ENCODE data around the gene ANTXR2.

The ANTXR2 gene

GRCh38 chr4:80101071-80101791, 28.2 kb upstream of the ANTXR2 start:
- Histone ChIP-seq H2AFZ (ENCODE audit: low read depth) (no peak overlapping the region), H3K27ac (no peak overlapping the region), H3K36me3 (ENCODE audit: insufficient read depth) (no peaks in the 10 kb centered on the region), H3K79me2 (ENCODE audit: insufficient read depth, low read depth) (no peaks in the 10 kb centered on the region), H3K4me2 (no peak overlapping the region), H4K20me1 (ENCODE audit: insufficient read depth) (no peaks in the 10 kb centered on the region), H3K4me1 (ENCODE audit: low read depth, poor library complexity, severe bottlenecking) (no peaks in the 10 kb centered on the region), H3K27me3 (ENCODE audit: insufficient read depth, low read depth) (no peaks in the 10 kb centered on the region), H3K9ac (no peak overlapping the region), H3K4me3 (IDR thresholded peaks at IDR 0.05; ENCODE audit: insufficient read depth, low read depth, low read length) (no peak overlapping the region)
- no peak for TF ChIP-seq CTCF (conservative IDR thresholded peaks at IDR 0.05; ENCODE audit: low read depth, low read length)

DNA sequence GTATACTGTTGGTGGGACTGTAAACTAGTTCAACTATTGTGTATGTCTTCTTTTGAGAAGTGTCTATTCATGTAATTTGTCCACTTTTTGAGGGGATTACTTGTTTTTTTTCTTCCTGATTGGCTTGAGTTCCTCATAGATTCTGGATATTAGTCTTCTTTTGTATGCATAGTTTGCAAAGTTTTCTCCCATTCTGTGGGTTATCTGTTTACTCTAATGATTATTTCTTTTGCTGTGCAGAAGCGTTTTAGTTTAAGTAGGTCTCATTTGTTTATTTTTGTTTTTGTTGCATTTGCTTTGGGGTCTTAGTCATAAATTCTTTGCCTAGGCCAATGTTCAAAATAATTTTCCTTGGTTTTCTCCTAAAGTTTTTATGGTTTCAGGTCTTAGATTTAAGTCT, 26.6 kb upstream of the ANTXR2 start:
- Histone ChIP-seq H3K4me3 (IDR thresholded peaks at IDR 0.05; ENCODE audit: insufficient read depth, low read depth, low read length) (no peak overlapping the region), H4K20me1 (ENCODE audit: insufficient read depth) (no peaks in the 10 kb centered on the region), H2AFZ (ENCODE audit: low read depth) (no peak overlapping the region), H3K4me1 (ENCODE audit: low read depth, poor library complexity, severe bottlenecking) (no peaks in the 10 kb centered on the region), H3K36me3 (ENCODE audit: insufficient read depth) (no peaks in the 10 kb centered on the region), H3K27me3 (ENCODE audit: insufficient read depth, low read depth) (no peaks in the 10 kb centered on the region), H3K79me2 (ENCODE audit: insufficient read depth, low read depth) (no peaks in the 10 kb centered on the region), H3K4me2 (no peak overlapping the region), H3K27ac (no peak overlapping the region), H3K9ac (no peak overlapping the region)
- TF ChIP-seq CTCF (conservative IDR thresholded peaks at IDR 0.05; ENCODE audit: low read depth, low read length), result no peak

DNA sequence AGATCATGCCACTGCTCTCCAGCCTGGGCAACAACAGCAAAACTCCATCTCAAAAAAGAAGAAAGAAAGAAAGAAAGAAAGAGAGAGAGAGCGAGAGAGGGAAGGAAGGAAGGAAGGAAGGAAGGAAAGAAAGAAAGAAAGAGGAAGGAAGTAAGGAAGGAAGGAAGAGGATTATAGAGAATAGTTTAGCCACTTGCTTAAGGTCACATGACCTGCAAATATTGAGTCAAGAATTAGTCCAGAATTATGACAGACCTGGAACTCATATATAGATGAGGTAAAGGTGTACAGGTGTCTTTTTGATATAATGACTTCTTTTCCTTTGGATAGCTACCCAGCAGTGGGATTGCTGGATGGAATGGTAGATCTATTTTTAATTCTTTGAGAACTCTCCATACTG, 25.6 kb upstream of the ANTXR2 start:
- H3K4me2 ChIP-seq, result no peak overlapping the region
- TF ChIP-seq CTCF (conservative IDR thresholded peaks at IDR 0.05; ENCODE audit: low read depth, low read length), result no peak
- no peaks in the 10 kb centered on the region for H3K27me3 ChIP-seq (ENCODE audit: insufficient read depth, low read depth)
- H3K4me3 ChIP-seq (IDR thresholded peaks at IDR 0.05; ENCODE audit: insufficient read depth, low read depth, low read length), result no peak overlapping the region
- no peak overlapping the region for H3K9ac ChIP-seq
- H3K27ac ChIP-seq, result no peak overlapping the region
- H3K79me2 ChIP-seq (ENCODE audit: insufficient read depth, low read depth), result no peaks in the 10 kb centered on the region
- no peaks in the 10 kb centered on the region for H4K20me1 ChIP-seq (ENCODE audit: insufficient read depth)
- no peaks in the 10 kb centered on the region for H3K36me3 ChIP-seq (ENCODE audit: insufficient read depth)
- H3K4me1 ChIP-seq (ENCODE audit: low read depth, poor library complexity, severe bottlenecking), result no peaks in the 10 kb centered on the region
- no peak overlapping the region for H2AFZ ChIP-seq (ENCODE audit: low read depth)

DNA sequence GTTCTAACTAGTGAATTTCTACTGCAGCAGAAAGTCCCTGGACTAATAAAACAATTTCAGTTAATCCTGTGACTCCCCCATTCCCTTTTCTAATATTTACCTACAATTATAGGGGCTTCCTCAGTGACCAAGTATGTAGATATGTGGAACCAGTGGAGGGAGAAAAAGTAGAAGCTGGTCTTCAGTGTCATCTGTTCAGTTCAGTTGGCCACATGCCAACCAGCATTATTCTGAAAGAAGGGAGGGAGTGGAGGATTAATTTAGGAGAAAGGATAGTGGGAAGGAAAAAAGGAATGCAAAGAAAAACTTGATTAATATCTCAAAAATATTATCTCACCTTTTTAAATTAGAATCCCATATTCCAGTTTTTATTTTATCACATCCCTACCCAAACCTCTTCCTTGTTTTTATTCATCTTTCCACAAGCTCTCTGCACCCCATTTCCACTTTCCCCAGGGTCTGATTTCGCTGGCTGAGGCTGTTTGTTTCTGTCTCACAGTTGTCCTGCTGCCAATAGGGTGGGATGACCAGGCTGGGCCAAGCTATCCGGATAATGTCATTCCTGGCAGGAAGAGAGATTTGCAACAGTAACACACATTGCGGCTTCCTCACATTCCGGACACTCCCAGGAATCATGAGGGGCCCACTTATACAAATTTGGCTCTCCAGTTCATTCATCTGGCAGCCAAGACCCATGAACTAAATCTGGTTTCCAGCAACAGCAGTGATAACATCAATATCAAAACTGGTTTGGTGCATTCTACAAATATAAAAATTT, 24.6 kb upstream of the ANTXR2 start:
- no peak for TF ChIP-seq CTCF (conservative IDR thresholded peaks at IDR 0.05; ENCODE audit: low read depth, low read length)
- H3K27me3 ChIP-seq (ENCODE audit: insufficient read depth, low read depth), result no peaks in the 10 kb centered on the region
- H4K20me1 ChIP-seq (ENCODE audit: insufficient read depth), result no peaks in the 10 kb centered on the region
- H3K4me3 ChIP-seq (IDR thresholded peaks at IDR 0.05; ENCODE audit: insufficient read depth, low read depth, low read length), result no peak overlapping the region
- no peak overlapping the region for H3K27ac ChIP-seq
- H3K4me2 ChIP-seq, result no peak overlapping the region
- no peaks in the 10 kb centered on the region for H3K4me1 ChIP-seq (ENCODE audit: low read depth, poor library complexity, severe bottlenecking)
- no peak overlapping the region for H2AFZ ChIP-seq (ENCODE audit: low read depth)
- H3K36me3 ChIP-seq (ENCODE audit: insufficient read depth), result no peaks in the 10 kb centered on the region
- no peak overlapping the region for H3K9ac ChIP-seq
- H3K79me2 ChIP-seq (ENCODE audit: insufficient read depth, low read depth), result no peaks in the 10 kb centered on the region

All from KMS-11 (cell line).